GM12892 (cell line): Measurements from ENCODE around the gene CBFA2T3.

Experiments
- POLR2A ChIP-seq: IDR thresholded peaks from 2 replicates; pipeline ENCODE4 v1.6.1; 2011; ENCODE audit warnings: low read depth, low read length, control low read depth
- POLR2AphosphoS5 ChIP-seq: IDR thresholded peaks from 2 replicates; pipeline ENCODE4 v1.6.1; 2011; ENCODE audit warnings: low read depth, low read length, control low read depth

DNA sequence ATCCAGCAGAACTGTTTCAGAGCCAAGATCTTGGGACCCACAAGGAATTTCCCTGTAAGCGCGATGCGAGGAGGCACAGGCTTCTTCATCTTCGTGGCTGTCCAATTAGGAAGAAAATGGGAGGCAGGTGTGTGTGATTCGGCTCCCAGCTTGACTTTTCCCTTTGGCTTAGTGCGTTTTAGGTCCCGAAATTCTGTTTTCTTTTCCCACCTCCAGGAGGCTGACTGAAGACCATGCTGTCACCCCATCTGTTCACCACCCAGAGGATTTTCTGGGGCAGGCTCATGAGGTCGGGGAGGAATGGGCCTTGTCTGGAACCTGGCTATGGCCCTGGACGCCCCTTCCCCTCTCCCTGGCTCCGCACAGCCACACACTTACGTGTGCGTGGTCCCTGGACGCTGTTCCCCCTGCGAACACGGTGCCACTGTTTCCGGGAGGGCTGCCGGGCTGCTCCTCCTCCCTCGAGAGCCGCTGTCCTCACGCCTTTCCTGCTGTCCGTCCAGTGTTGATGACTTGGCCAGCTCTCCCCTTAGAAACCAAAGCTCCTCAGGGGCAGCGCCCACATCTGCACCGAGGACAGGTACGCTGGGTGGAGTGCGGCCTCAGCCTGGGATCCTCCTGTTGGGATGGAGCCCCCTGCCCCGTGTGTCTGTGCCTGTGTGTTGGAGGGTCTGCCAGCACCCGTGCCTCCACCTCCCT, 107.9 kb downstream of the CBFA2T3 start:
- TF ChIP-seq POLR2A, result no peak
- TF ChIP-seq POLR2AphosphoS5, result no peak
